ENCODE measurements around the gene PTPRT. TPM values are rescaled to one million over a fixed set of nuclear protein-coding genes. Genes with fewer than 3 reads are reported as not detected.

Gene PTPRT
- polyA plus RNA-seq, 3 donors: not detected

GRCh38 chr20:42181064-42181463 lies 1008.6 kb downstream of the PTPRT start:
- Histone ChIP-seq H2AFZ (ENCODE audit: insufficient read depth, low read depth, low read length, poor library complexity, severe bottlenecking) (no peak overlapping the region), H3K9me3 (replicated peaks in 1 of 2; ENCODE audit: control insufficient read depth in 1 of 2, insufficient read depth in 1 of 2, low read length in 2 of 2) (no peaks in the 10 kb centered on the region), H3K79me2 (ENCODE audit: insufficient read depth, low read length) (no peaks in the 10 kb centered on the region), H3K4me3 (replicated peaks in 1 of 3; ENCODE audit: low read depth in 2 of 3, low read length in 3 of 3) (no peak overlapping the region), H4K20me1 (ENCODE audit: insufficient read depth, low read length) (no peaks in the 10 kb centered on the region), H3K27me3 (ENCODE audit: control insufficient read depth in 2 of 2, insufficient read depth in 2 of 2, low read length in 2 of 2) (no peaks in the 10 kb centered on the region), H3K27ac (ENCODE audit: low read depth in 1 of 2, low read length in 2 of 2) (no peak overlapping the region), H3K9ac (ENCODE audit: insufficient read depth, low read length, poor library complexity, severe bottlenecking) (no peak overlapping the region), H3K4me2 (replicated peaks; ENCODE audit: extremely low read depth, low read length, poor library complexity, severe bottlenecking) (no peak overlapping the region), H3K36me3 (replicated peaks in 1 of 2; ENCODE audit: control insufficient read depth in 1 of 2, insufficient read depth in 2 of 2, low read length in 2 of 2) (no peaks in the 10 kb centered on the region), H3K4me1 (ENCODE audit: control insufficient read depth in 1 of 2, insufficient read depth in 2 of 2, low read length in 2 of 2) (no peaks in the 10 kb centered on the region)
- intact Hi-C loops (cut with micrococcal nuclease): no loop called here
- Mint-ChIP-seq H3K9me3 (peaks cover 0 to 8% (median 3%) of the 10 kb centered on the region in 7 donors), H3K27me3 (ENCODE audit: low read depth in 3 of 3) (no peaks in the 10 kb centered on the region), H3K4me1 (no peaks in the 10 kb centered on the region), H3K27ac (no peak overlapping the region), H3K4me3 (no peak overlapping the region), H3K36me3 (no peaks in the 10 kb centered on the region)
- no peak for TF ChIP-seq CTCF (IDR thresholded peaks at IDR 0.05)
- DNase-seq: no peak

GRCh38 chr20:42179768-42180167 lies 1009.9 kb downstream of the PTPRT start:
- Histone ChIP-seq H3K9me3 (replicated peaks in 1 of 2; ENCODE audit: control insufficient read depth in 1 of 2, insufficient read depth in 1 of 2, low read length in 2 of 2) (no peaks in the 10 kb centered on the region), H3K27me3 (ENCODE audit: control insufficient read depth in 2 of 2, insufficient read depth in 2 of 2, low read length in 2 of 2) (no peaks in the 10 kb centered on the region), H2AFZ (ENCODE audit: insufficient read depth, low read depth, low read length, poor library complexity, severe bottlenecking) (no peak overlapping the region), H3K27ac (ENCODE audit: low read depth in 1 of 2, low read length in 2 of 2) (no peak overlapping the region), H3K9ac (ENCODE audit: insufficient read depth, low read length, poor library complexity, severe bottlenecking) (no peak overlapping the region), H3K4me2 (replicated peaks; ENCODE audit: extremely low read depth, low read length, poor library complexity, severe bottlenecking) (no peak overlapping the region), H3K36me3 (replicated peaks in 1 of 2; ENCODE audit: control insufficient read depth in 1 of 2, insufficient read depth in 2 of 2, low read length in 2 of 2) (no peaks in the 10 kb centered on the region), H3K4me3 (replicated peaks in 1 of 3; ENCODE audit: low read depth in 2 of 3, low read length in 3 of 3) (no peak overlapping the region), H3K79me2 (ENCODE audit: insufficient read depth, low read length) (no peaks in the 10 kb centered on the region), H3K4me1 (ENCODE audit: control insufficient read depth in 1 of 2, insufficient read depth in 2 of 2, low read length in 2 of 2) (no peaks in the 10 kb centered on the region), H4K20me1 (ENCODE audit: insufficient read depth, low read length) (no peaks in the 10 kb centered on the region)
- no peak for DNase-seq
- TF ChIP-seq CTCF (IDR thresholded peaks at IDR 0.05): no peak
- WGBS (ENCODE audit: insufficient coverage): 35% methylated on average over 4 of the region's 4 CpGs
- Mint-ChIP-seq H3K9me3 (peaks cover 0 to 10% (median 3%) of the 10 kb centered on the region in 7 donors), H3K27me3 (ENCODE audit: low read depth in 3 of 3) (peaks cover 0 to 2% (median 0%) of the 10 kb centered on the region in 3 donors), H3K27ac (no peak overlapping the region), H3K4me3 (no peak overlapping the region), H3K36me3 (no peaks in the 10 kb centered on the region), H3K4me1 (no peaks in the 10 kb centered on the region)
- intact Hi-C loops (cut with micrococcal nuclease): no loop called here

All from CD14-positive monocyte (primary cell).